GM10248 (cell line): Measurements from ENCODE around the gene ALPP.
A peak's percentile ranks its signal among the peaks of the same experiment; 100 is the strongest.
"Not testable (repeated sequence)": the region's sequence is repeated elsewhere in the genome, so short reads cannot be mapped to it uniquely, and the experiment has no call there.

Experiments
- CTCF ChIA-PET: fragments of 300-600 bp; sonication (Branson Sonifier 250); formaldehyde crosslinking; extraction: SDS; loops from one replicate; lab custom pipeline; 2021; ENCODE audit warnings: antibody characterized with exemption; lab: Yijun Ruan, JAX
- POLR2A ChIA-PET: fragments of 350-650 bp; sonication (Branson Sonifier 250); formaldehyde crosslinking; extraction: SDS; loops from one replicate; lab custom pipeline; 2020; ENCODE audit warnings: antibody characterized with exemption; lab: Yijun Ruan, JAX
- DNase-seq: peaks from one replicate; pipeline ENCODE4 v3.0.0; 2012; ENCODE audit errors: extremely low spot score
- CTCF ChIP-seq: IDR thresholded peaks from 2 replicates; pipeline ENCODE4 v1.5.1; 2012; ENCODE audit warnings: mild to moderate bottlenecking, low read depth; ENCODE audit errors: extremely low read depth, missing control alignments, control extremely low read depth

ALPP gene

DNA sequence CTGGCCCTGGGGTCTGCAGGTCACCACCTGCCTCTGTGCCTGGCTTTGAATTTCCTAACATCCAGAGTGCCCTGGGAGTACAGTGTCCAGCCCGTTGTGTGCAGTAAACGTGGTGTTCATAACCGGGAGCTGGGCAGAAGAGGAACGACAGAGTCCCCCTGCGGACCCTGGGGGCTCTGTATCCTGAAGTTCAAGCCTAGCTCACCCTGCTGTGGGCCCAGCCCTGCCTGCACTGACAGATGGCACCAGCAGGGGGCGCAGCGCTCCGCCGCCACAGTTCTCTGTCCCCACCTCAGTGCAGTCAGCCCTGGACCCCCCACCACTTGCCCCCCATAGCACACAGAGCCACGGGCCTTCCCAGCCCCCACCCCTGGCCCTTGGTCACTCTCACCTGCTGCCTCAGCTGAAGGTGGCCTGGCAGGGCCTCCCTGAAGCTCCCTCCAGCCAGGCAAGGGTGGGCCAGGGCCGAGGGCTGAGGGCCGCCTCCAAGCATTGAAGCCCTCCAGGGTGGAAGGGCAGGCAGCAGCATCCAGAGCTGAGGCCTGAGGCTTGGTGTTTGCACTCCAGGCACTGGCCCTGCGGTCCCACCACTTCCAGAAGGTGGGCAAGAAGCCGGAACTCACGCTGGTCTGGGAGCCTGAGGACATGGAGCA is 43.2 kb upstream of the ALPP start:
- POLR2A ChIA-PET, DNase-seq: not testable (repeated sequence)
- peak; percentile 10 for TF ChIP-seq CTCF
- CTCF ChIA-PET, result interaction anchor here (0.9 to 2.2 kb wide), 9 partner anchors 13 to 442 kb away, joined by 3 to 6 read pairs (median 4); no protein-coding TSS in a partner anchor

DNA sequence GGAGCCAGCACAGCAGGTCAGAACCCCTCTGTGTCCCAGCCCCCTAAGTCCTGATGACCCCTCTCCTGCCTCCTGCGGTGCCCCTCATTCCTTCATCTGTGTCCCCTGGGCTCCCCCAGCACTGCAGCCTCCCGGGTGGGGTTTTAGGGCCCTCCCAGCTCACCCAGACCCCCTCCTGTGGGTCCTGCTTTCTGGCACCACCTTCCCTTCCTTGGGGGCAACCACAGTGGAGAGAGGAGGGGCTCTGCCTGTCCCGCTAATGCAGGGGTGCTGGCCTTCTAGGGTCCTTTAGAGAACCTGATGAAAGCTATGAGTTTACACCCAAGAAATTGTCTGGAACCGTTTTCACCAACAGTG is 42.7 kb upstream of the ALPP start:
- ChIA-PET CTCF (interaction anchor here (0.9 to 2.2 kb wide), 12 partner anchors 8 to 443 kb away, joined by 3 to 6 read pairs (median 4); no protein-coding TSS in a partner anchor), POLR2A (no interaction called here)
- TF ChIP-seq CTCF, result no peak
- no peak for DNase-seq

DNA sequence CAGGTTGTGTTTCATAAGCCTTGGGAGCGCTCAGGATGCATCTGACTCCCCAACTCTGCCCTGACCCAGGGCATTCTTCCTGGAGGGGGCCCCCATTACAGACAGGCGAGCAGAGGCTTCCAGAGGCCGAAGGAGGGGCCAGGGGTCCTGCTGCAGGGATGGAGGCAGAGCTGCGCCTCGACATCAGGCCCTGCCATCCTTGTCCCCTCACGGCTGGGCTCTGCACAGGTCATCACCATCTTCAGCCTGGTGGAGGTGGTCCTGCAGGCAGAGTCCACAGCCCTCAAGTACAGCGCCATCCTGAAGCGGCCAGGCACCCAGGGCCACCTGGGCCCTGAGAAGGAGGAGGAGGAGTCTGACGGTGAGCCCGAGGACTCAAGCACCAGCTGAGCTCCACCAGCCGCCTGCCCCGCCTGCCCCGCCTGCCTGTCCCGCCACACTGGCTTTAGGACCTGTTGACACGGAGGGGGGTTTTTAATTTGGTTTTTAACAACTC is 42.3 kb upstream of the ALPP start:
- ChIA-PET CTCF (interaction anchor here (0.9 to 2.2 kb wide), 10 partner anchors 8 to 435 kb away, joined by 3 to 6 read pairs (median 4); no protein-coding TSS in a partner anchor), POLR2A (no interaction called here)
- DNase-seq, result no peak
- no peak for TF ChIP-seq CTCF

- CTCF ChIA-PET, result interaction anchor here (1.3 to 1.5 kb wide), 4 partner anchors 8 to 415 kb away, joined by 3 to 4 read pairs (median 4); no protein-coding TSS in a partner anchor
Measured at GRCh38 chr2:232336981-232337720, 41.4 kb upstream of the ALPP start.

DNA sequence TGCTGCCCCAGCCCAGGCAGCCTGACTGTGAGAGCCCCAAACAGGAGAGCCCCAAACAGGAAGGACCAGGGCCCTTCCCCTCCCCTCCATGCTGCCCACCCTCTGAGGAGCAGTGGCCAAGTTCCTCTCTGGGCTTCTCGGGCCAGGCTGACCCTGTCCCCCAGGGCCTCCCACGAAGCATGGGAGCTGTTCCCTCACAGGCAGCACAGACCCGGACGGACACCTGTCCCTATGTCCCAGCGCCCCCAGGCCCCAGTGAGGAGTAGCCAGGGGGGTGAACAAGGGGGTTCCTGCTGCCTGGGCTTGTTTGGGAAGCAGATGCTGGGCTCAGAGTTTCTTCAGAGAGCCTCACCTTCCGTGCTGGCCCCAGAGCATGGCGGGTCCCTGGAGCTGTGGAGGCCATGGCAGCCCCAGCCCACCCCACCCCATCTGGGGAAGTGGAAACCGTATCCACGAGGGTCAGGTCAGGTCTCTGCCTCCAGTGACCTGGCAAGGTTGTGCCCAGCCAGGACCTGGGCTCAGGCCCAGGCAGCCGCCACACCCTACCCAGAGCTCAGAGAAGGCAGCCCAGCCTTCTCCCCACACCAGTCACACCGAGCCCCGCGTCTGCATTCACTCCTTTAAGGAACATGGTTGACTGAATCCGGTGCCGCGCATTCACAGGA is 40.3 kb upstream of the ALPP start:
- CTCF ChIA-PET, DNase-seq, POLR2A ChIA-PET: not testable (repeated sequence)

More at GRCh38 chr2:232336981-232337720, 41.4 kb upstream of the ALPP start:
- POLR2A ChIA-PET, result no interaction called here
- no peak for DNase-seq
- TF ChIP-seq CTCF, result no peak

- ChIA-PET CTCF (no interaction called here), POLR2A (no interaction called here)
- TF ChIP-seq CTCF, result no peak
- DNase-seq, result no peak
Measured at GRCh38 chr2:232338759-232339106, 39.8 kb upstream of the ALPP start.
